A172 (cell line): ENCODE results near the gene CDH13. TPM values are rescaled to one million over a fixed set of nuclear protein-coding genes. Genes with fewer than 3 reads are reported as not detected.
A peak's percentile ranks its signal among the peaks of the same experiment; 100 is the strongest.

Source experiments
- DNase-seq: peaks from one replicate; pipeline ENCODE4 v3.0.0-alpha.2; 2015; ENCODE audit warnings: low spot score
- total RNA-seq: library from RNA; depleted of rRNA; stranded (reverse); fragments of >200 nt; shearing (Covaris generic); gene quantifications from 2 replicates; pipeline ENCODE4 v1.2.3, GENCODE V29; 2014

Gene CDH13
- total RNA-seq, 1 experiment from 2014 or later = 158 TPM

DNA sequence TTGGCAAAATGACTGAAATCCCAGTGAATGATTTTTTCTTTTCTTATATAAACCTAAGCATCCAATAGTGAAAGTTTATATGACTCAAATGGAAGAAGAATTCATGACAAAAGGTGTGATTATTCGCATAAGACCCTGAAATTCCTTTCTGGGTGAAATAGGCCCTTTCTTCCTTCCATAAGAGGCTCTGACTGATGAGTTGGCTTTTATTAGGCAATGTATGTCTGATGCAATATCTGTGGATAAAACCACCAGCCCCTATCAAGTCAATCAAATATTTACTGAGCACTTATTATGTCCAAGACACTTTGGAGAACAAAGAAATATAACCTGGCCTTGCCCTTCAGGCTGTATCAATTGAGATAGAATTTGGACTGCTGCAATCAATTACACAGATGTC lies 316.6 kb downstream of the CDH13 start:
- DNase-seq = no peak

DNA sequence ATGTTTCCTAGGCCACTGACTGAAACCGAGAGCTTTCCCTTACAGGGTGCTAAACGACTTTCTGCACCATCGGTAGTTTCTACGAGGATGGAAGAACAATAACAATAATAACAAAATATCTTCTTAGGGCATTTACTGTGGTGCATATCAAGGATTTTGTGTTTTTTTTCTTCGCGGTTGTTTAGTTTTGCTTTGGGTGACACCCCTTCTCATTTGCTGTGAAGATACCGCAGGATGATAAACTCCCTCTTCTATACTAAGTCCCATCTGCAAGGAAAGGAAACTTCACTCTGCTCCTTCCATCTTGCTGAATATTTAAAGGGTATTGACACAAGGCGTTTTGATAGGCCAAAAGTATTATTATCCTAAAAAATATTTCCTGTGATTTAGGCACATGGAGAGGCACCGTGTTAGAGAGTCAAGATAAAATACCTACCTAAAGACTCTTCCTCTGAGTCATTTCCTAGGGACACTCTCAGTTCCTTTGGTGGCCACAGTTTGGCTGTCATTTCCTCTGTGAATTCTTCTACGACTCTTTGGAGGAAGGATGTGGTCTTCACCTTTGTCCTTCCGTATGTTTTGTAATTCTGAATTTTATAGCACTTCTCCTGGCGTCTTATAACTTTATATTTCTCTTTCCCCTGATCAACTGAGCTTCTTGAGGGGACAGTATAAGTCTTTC lies 318.8 kb downstream of the CDH13 start:
- peak; percentile 27 for DNase-seq

GRCh38 chr16:82947698-82948097 lies 320.9 kb downstream of the CDH13 start:
- no peak for DNase-seq

- no peak for DNase-seq
These were observed 322.2 kb downstream of the CDH13 start for GRCh38 chr16:82949016-82949415.

- no peak for DNase-seq
These were observed 326.7 kb downstream of the CDH13 start for GRCh38 chr16:82953517-82953916.

DNA sequence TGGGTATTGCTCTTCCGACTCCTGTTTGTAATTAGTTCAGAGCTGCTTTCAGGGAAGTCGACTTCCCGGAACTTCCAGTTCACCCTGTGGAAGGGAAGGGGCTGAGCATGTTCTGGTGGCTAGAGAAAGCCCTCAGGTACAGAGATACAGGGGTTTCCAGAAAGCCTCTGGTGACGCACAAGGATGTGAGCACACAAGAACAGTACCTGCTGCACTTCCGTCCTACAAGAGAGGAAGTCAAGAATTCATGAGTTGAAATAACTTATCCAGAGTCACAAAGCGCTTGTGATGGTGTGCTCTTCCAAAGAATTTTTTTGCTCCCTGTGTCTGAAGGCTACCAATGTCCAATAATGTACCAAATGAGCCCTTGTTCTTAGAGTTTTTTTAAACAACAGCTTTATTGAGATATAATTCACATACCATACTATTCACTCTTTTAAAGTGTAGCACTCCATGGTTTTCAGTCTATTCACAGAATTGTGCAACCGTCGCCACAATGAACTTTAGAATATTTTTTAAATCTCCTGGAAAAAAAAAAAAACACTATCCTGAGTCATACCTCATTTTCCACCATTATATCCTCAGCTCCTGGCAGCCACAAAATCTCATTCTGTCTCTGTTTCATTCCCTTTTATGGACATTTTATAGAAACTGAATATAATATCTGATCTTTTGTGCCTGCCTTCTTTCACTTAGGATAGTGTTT lies 327.6 kb downstream of the CDH13 start:
- DNase-seq = peak; percentile 7

DNA sequence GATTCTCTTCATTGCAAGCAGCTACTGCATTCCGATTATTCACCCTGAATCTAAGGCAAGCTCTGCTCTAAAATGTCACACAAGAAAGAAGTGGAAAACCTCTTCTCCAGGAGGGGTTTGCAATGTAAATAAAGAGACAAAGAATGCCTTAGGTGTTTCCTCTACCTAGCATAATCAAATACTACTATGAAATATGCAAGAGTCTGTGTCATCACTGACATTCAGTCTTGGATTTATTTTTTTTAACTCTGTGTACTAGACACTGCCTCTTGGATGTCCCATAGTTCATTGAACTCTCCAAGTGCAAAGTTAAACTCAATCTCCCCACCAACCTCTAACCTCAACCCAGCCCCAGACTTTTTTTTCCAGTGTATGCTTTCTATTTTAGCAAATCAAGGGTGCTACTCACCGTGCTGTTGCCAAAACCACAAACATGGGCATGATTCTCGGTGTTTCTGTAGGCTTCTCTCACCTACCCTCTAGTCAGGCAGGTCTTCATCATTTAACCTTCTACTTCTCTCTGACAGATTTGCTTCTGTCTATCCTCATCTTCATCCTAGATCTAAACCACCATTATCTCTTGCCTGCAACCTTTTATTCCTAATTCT lies 329.1 kb downstream of the CDH13 start:
- DNase-seq = no peak

DNA sequence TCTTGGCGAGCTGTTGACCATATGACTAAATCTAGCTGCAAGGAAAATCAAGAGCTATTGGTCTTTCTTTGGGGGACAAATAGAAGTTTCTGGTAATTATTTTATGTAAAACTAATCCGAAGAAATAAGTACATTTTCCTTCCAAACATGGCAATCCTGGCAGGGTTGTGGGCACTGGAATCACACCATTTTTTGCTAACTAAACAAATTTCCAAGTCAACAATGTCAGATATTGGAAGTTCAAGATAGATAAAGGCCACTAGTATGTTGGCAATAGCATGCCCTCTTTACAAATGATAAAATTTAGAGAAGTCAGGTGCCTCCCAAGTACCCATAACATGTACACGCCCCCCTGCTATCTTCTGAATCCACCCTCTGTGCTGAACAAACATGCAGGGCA lies 330.4 kb downstream of the CDH13 start:
- no peak for DNase-seq

- DNase-seq = no peak
These were observed 334.1 kb downstream of the CDH13 start for GRCh38 chr16:82960918-82961317.

DNA sequence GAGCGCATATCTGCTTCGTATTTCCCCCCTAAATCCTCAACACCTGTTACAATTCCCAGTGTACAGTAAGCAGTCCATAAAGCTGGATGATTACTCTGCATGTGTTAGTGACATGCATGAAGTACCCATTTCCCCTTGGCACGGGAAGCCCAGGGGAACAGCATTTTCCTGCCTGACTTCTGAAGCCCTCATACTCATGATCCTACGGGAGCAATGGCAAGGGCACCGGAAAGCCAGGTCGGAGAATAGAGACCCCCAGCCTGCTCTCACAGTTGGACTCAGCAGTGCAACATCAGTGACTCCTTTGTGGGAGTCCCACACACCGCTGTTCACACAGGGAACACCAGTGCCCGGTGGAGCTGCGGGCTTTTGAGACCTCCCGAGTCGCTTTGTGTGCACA lies 336.9 kb downstream of the CDH13 start:
- no peak for DNase-seq

DNA sequence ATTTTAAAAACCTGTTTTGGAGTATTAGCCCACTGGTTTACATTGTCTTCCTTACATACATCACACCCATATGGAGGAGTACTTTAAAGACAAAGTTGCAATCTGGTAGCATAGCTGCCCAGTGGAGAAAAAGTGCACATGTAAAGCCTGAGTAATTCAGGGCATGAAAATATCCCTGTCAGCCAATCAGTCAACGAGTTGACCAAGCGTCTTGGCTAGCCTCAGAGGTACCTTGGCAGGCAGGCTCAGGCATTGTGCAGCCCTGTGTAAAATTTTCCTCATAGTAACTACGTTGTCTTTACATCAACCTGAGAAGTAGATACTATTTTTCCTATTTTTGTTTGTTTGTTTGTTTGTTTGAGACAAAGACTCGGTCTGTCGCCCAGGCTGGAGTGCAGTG lies 339.0 kb downstream of the CDH13 start:
- DNase-seq = no peak

DNA sequence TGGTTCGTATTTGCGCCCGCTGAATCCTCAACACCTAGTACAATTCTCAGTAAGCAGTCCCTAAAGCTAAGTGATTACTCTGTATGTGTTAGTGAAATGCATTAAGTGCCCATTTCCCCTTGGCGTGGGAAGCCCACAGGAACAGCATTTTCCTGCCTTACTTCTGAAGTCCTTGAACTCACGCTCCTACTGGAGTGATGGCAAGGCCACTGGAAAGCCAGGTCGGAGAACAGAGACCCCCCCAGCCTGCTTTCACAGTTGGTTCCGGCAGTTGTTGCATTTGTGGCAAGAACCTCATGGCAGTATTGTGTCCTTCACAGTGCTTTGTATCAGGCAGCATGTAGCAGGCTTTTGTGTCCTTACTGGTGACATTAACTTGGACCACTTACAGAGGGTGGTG lies 340.7 kb downstream of the CDH13 start:
- no peak for DNase-seq

- no peak for DNase-seq
These were observed 344.4 kb downstream of the CDH13 start for GRCh38 chr16:82971126-82971525.

DNA sequence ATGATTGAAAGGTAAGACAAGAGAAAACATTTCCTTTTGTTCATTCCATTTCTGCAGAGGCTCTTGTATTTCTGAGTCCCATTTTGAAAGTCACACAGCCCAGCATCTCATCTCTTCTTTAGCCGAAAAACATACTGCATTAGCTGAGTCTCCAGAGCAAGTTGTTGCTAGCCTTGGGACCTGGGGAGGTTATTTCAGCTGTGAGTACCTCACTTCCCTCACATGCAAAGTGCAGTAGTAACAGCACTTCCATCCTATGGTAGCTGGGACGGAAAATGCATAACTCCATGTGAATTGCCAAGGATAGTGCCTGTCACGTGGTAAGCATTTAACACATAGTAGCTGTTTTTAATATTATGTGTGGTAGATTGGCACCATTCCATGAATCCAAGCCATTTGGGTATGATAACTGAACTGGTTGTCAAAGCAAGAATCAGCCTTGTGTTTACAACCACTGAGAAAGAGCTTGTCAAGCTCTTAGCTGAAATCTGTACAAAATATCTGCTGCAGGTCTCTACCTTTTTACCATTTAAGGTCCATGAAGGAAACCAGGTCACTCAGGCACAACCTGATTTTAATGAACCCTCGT lies 345.7 kb downstream of the CDH13 start:
- no peak for DNase-seq

- DNase-seq = no peak
These were observed 352.8 kb downstream of the CDH13 start for GRCh38 chr16:82979406-82980111.

- no peak for DNase-seq
These were observed 354.0 kb downstream of the CDH13 start for GRCh38 chr16:82980810-82981209.

GRCh38 chr16:82987767-82988166 lies 361.0 kb downstream of the CDH13 start:
- DNase-seq = no peak

DNA sequence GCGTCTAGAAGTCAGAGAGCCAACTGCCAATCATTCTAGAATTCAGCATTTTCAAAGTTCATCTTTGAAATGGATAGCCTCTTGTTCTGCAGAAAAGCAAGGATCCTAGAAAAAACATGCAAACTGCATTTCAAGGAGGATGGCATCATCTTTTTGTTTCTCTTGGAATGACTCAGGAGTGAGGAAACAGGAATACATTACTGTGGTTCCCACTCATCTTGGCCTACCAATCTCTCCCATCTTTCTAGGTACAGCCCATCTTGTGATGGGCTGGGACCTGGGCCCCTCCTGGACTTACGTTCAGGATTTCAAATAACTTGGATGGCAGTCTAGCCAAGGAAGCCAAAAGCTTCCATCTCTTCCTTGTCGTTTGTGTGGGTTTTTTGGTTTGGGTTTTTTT lies 363.4 kb downstream of the CDH13 start:
- DNase-seq = peak; percentile 47

DNA sequence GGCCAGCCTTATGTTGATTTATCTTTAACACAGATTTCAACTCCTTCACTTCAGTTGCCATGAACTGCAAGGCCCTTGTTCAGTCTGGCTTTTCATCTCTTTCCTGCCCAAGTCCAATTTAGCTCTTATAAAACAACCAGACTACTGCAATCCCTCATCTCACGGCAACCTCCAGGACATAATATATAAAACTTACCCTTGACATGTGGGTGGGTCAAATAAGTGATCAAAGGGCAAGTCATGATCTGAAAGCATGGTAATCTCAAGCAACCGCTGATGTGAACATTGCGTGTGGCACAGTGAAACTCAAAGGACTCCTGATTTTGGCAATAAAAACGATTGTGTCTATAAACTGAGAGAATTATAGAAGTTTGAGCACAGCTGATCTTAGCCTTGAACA lies 364.6 kb downstream of the CDH13 start:
- no peak for DNase-seq

DNA sequence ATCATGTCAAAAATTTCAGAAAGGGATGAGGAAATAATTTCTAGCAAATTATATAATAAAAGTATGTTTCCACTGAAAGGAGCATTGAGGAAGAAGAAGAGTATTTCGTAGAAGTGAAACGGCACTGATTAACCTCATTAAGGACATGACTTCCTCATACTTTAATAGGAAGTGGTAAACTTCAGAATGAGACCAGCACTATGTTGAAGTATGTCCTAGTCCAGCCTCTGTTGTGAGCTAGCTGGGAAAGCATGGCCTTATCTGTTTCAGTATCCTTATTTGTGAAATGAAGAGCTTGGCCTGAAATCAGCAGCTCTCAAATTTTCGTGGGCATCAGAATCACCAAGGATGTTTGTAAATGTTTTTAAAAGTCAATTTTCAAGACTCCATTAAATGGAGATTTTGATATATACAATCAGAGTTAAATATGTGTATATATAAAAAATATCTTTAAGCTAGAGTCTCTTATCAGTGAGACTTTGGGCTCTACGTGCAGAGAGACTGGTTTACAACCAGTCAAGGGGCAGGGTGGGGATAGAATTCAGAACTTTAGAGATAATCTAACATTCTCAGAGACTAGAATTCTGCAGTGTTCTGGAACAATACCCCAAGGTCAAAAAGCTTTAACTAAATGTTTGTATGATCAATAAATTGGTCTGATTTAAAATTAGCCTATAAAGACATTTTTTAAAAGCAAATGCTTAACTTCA lies 365.4 kb downstream of the CDH13 start:
- no peak for DNase-seq

GRCh38 chr16:82992786-82993185 lies 366.0 kb downstream of the CDH13 start:
- DNase-seq = no peak

- no peak for DNase-seq
These were observed 366.6 kb downstream of the CDH13 start for GRCh38 chr16:82993415-82993814.
